H9 (cell line): ENCODE data around the gene DLL3. TPM values are rescaled to one million over a fixed set of nuclear protein-coding genes. Genes with fewer than 3 reads are reported as not detected.

Source experiments
- DNase-seq: peaks from one replicate; pipeline ENCODE4 v3.0.0-alpha.2; 2017
- H2AFZ ChIP-seq: one replicate; pipeline ENCODE4 v1.6.1; 2013; ENCODE audit warnings: mild to moderate bottlenecking, low read length, control low read depth, moderate library complexity
- H2AK5ac ChIP-seq: 2 replicates; pipeline ENCODE4 v1.6.1; 2013; ENCODE audit warnings: low read length, control low read depth, mixed read lengths; ENCODE audit not compliant: insufficient read length
- H2BK120ac ChIP-seq: one replicate; pipeline ENCODE4 v1.6.1; 2013; ENCODE audit warnings: low read depth, mild to moderate bottlenecking, low read length, control low read depth, inconsistent platforms; ENCODE audit not compliant: poor library complexity, severe bottlenecking
- H2BK12ac ChIP-seq: 2 replicates; pipeline ENCODE4 v1.6.1; 2013; ENCODE audit warnings: low read length, control low read depth, mixed read lengths, low read depth; ENCODE audit not compliant: insufficient read length
- H2BK15ac ChIP-seq: 2 replicates; pipeline ENCODE4 v1.6.1; 2013; ENCODE audit warnings: low read depth, low read length, control low read depth
- H2BK20ac ChIP-seq: one replicate; pipeline ENCODE4 v1.6.1; 2013; ENCODE audit warnings: low read depth, mild to moderate bottlenecking, low read length, control low read depth, inconsistent platforms; ENCODE audit not compliant: poor library complexity, severe bottlenecking
- H2BK5ac ChIP-seq: 2 replicates; pipeline ENCODE4 v1.6.1; 2013; ENCODE audit warnings: low read length, control low read depth, mixed read lengths; ENCODE audit not compliant: insufficient read length
- H3K14ac ChIP-seq: 2 replicates; pipeline ENCODE4 v1.6.1; 2013; ENCODE audit warnings: low read length, control low read depth; ENCODE audit not compliant: insufficient read depth
- H3K18ac ChIP-seq: 2 replicates; pipeline ENCODE4 v1.6.1; 2013; ENCODE audit warnings: low read depth, mild to moderate bottlenecking, mixed read lengths, low read length, control low read depth; ENCODE audit not compliant: insufficient read length
- H3K23ac ChIP-seq: 2 replicates; pipeline ENCODE4 v1.6.1; 2013; ENCODE audit warnings: low read length, control low read depth, mixed read lengths, low read depth; ENCODE audit not compliant: insufficient read length
- H3K23me2 ChIP-seq: 2 replicates; pipeline ENCODE4 v1.6.1; 2013; ENCODE audit warnings: low read depth, mild to moderate bottlenecking, mixed read lengths, low read length, control low read depth; ENCODE audit not compliant: insufficient read length, poor library complexity, severe bottlenecking
- H3K27ac ChIP-seq: 2 replicates; pipeline ENCODE4 v1.5.1; 2013; ENCODE audit warnings: low read length, control low read depth, mixed read lengths, low read depth; ENCODE audit not compliant: insufficient read length
- H3K27me3 ChIP-seq: 2 replicates; pipeline ENCODE4 v1.6.1; 2013; ENCODE audit warnings: low read length, control low read depth, inconsistent platforms; ENCODE audit not compliant: insufficient read depth
- H3K4ac ChIP-seq: 2 replicates; pipeline ENCODE4 v1.6.1; 2013; ENCODE audit warnings: low read depth, mild to moderate bottlenecking, control low read depth, inconsistent platforms, low read length, moderate library complexity
- H3K4me1 ChIP-seq: 2 replicates; pipeline ENCODE4 v1.6.1; 2013; ENCODE audit warnings: low read length, control low read depth, inconsistent platforms; ENCODE audit not compliant: insufficient read depth
- H3K4me2 ChIP-seq: 2 replicates; pipeline ENCODE4 v1.6.1; 2013; ENCODE audit warnings: low read length, control low read depth, mixed read lengths; ENCODE audit not compliant: insufficient read length, insufficient read depth
- H3K56ac ChIP-seq: 2 replicates; pipeline ENCODE4 v1.6.1; 2013; ENCODE audit warnings: low read depth, mild to moderate bottlenecking, mixed read lengths, low read length, control low read depth; ENCODE audit not compliant: insufficient read length
- H3K79me1 ChIP-seq: 2 replicates; pipeline ENCODE4 v1.6.1; 2013; ENCODE audit warnings: low read depth, mild to moderate bottlenecking, moderate library complexity, low read length, control low read depth, inconsistent platforms; ENCODE audit not compliant: insufficient read depth, poor library complexity, severe bottlenecking
- H3K79me2 ChIP-seq: 2 replicates; pipeline ENCODE4 v1.6.1; 2013; ENCODE audit warnings: low read length, control low read depth, inconsistent platforms; ENCODE audit not compliant: insufficient read depth
- H3K9ac ChIP-seq: 2 replicates; pipeline ENCODE4 v1.6.1; 2013; ENCODE audit warnings: low read length, control low read depth, mixed read lengths; ENCODE audit not compliant: insufficient read length; ENCODE audit errors: extremely low read depth
- H3K9me3 ChIP-seq: one replicate; pipeline ENCODE4 v1.6.1; 2013; ENCODE audit warnings: low read depth, low read length, inconsistent platforms; ENCODE audit not compliant: control insufficient read depth
- H3T11ph ChIP-seq: one replicate; pipeline ENCODE4 v1.6.1; 2013; ENCODE audit warnings: mild to moderate bottlenecking, low read length, control low read depth, inconsistent platforms
- H4K20me1 ChIP-seq: one replicate; pipeline ENCODE4 v1.6.1; 2013; ENCODE audit not compliant: control insufficient read depth, insufficient read length, insufficient read depth
- H4K5ac ChIP-seq: 2 replicates; pipeline ENCODE4 v1.6.1; 2013; ENCODE audit warnings: low read depth, mild to moderate bottlenecking, mixed read lengths, low read length, control low read depth; ENCODE audit not compliant: insufficient read length
- H4K8ac ChIP-seq: replicated peaks from 2 replicates; pipeline ENCODE4 v1.6.1; 2013; ENCODE audit warnings: low read length, control low read depth, mixed read lengths, low read depth; ENCODE audit not compliant: insufficient read length
- H4K91ac ChIP-seq: 2 replicates; pipeline ENCODE4 v1.6.1; 2013; ENCODE audit warnings: low read depth, mild to moderate bottlenecking, moderate library complexity, mixed read lengths, low read length, control low read depth; ENCODE audit not compliant: insufficient read length
- H3K27ac Mint-ChIP-seq, 3 experiments: 2 replicates in 2 of 3; 3 replicates in 1 of 3; pipeline ENCODE4 v1.8.0; 2020 to 2021; ENCODE audit warnings: mixed read lengths in 3 of 3, mild to moderate bottlenecking in 1 of 3, moderate library complexity in 1 of 3
- H3K27me3 Mint-ChIP-seq: 2 replicates; pipeline ENCODE4 v1.8.0; 2021; ENCODE audit warnings: low read depth, mild to moderate bottlenecking, moderate library complexity, mixed read lengths
- H3K36me3 Mint-ChIP-seq, 3 experiments: 2 replicates in 2 of 3; 3 replicates in 1 of 3; pipeline ENCODE4 v1.8.0; 2020 to 2021; ENCODE audit warnings: low read depth in 3 of 3, mixed read lengths in 3 of 3; ENCODE audit not compliant: insufficient read depth in 1 of 3
- H3K4me1 Mint-ChIP-seq, 2 experiments: 2 replicates each; pipeline ENCODE4 v1.8.0; 2020; ENCODE audit warnings: mixed read lengths in 2 of 2
- H3K4me3 Mint-ChIP-seq, 2 experiments: 2 replicates in 1 of 2; 3 replicates in 1 of 2; pipeline ENCODE4 v1.8.0; 2020 to 2021; ENCODE audit warnings: mild to moderate bottlenecking in 2 of 2, mixed read lengths in 2 of 2, moderate library complexity in 1 of 2
- H3K9me3 Mint-ChIP-seq, 2 experiments: 2 replicates in 1 of 2; 3 replicates in 1 of 2; pipeline ENCODE4 v1.8.0; 2020; ENCODE audit warnings: mild to moderate bottlenecking in 2 of 2, mixed read lengths in 2 of 2, moderate library complexity in 1 of 2
- CTCF ChIP-seq: fragments of 200-600 bp; sonication (generic); conservative IDR thresholded peaks from 3 replicates; pipeline ENCODE4 v1.8.0; 2021; ENCODE audit warnings: antibody characterized with exemption, mild to moderate bottlenecking
- WGBS: extraction: QIAGEN DNeasy Blood & Tissue Kit; methylation state at CpG from one replicate; pipeline ENCODE4 v1.1.7; 2013; ENCODE audit warnings: missing lambda C conversion rate, low lambda C conversion rate, mixed read lengths; ENCODE audit not compliant: insufficient read length; ENCODE audit errors: extremely low coverage; 5-methylcytosine and 5-hydroxymethylcytosine counted together
- total RNA-seq: library from RNA; stranded (reverse); gene quantifications from 2 replicates; pipeline ENCODE4 v1.2.1, GENCODE V29; 2021

Gene DLL3
- total RNA-seq, 1 experiment from 2014 or later = 2.5 TPM

GRCh38 chr19:39480337-39481228 is 18.2 kb upstream of the DLL3 start, which contains the start of gene TIMM50:
Gene TIMM50, plus strand, starts transcription at chr19:39480838. Its CDS starts 16 bp downstream, at chr19:39480854.
- DNase-seq = peak; percentile 99
- no CpG with 5 or more reads among the region's 62 CpGs for WGBS
- peaks cover 17 to 21% of the 10 kb centered on the region in 2 experiments for H3K4me1 Mint-ChIP-seq

More at GRCh38 chr19:39480337-39481228, 18.2 kb upstream of the DLL3 start, which contains the start of gene TIMM50:
- H4K5ac ChIP-seq = no peak within 1 kb of the TSS
- H3K9me3 ChIP-seq = no peaks in the 10 kb centered on the region
- H2BK12ac ChIP-seq = no peak within 1 kb of the TSS
- H3K79me2 ChIP-seq = peaks cover 12% of the 10 kb centered on the region
- H3K18ac ChIP-seq = peak within 1 kb of the TSS; percentile 69
- peak within 1 kb of the TSS; percentile 45 for H3K4ac ChIP-seq
- no peak within 1 kb of the TSS for H2AFZ ChIP-seq
- H2BK120ac ChIP-seq = no peak within 1 kb of the TSS
- peak within 1 kb of the TSS; percentile 79 for H3K9ac ChIP-seq
- no peak for TF ChIP-seq CTCF
- H3K4me1 ChIP-seq = no peaks in the 10 kb centered on the region
- no peaks in the 10 kb centered on the region for H3K27me3 ChIP-seq
- no peak within 1 kb of the TSS for H2BK20ac ChIP-seq
- no peak within 1 kb of the TSS for H4K91ac ChIP-seq
- no peaks in the 10 kb centered on the region for H3K27me3 Mint-ChIP-seq
- peaks cover 10% of the 10 kb centered on the region for H3K23me2 ChIP-seq
- no peak within 1 kb of the TSS for H2AK5ac ChIP-seq
- 0 out of 2 replicates have a peak within 1 kb of the TSS, but pooled peaks have one; percentile 49 for H2BK15ac ChIP-seq
- no peak within 1 kb of the TSS for H3K56ac ChIP-seq
- H4K8ac ChIP-seq = no peak within 1 kb of the TSS
- no peaks in the 10 kb centered on the region for H4K20me1 ChIP-seq
- H2BK5ac ChIP-seq = peak within 1 kb of the TSS; percentile 49
- H3T11ph ChIP-seq = no peak within 1 kb of the TSS
- H3K4me2 ChIP-seq = peak within 1 kb of the TSS; percentile 98
- peak within 1 kb of the TSS; percentile 26 for H3K27ac ChIP-seq
- H3K79me1 ChIP-seq = peaks cover 12% of the 10 kb centered on the region
- H3K14ac ChIP-seq = peak within 1 kb of the TSS; percentile 74
- no peak within 1 kb of the TSS for H3K23ac ChIP-seq
- peaks cover 26 to 56% (median 51%) of the 10 kb centered on the region in 3 experiments; a peak in 6 of 7 replicates for H3K36me3 Mint-ChIP-seq
- peak within 1 kb of the TSS; percentile 95 to 97 for H3K4me3 Mint-ChIP-seq
- H3K27ac Mint-ChIP-seq = peak within 1 kb of the TSS; percentile 88 to 99 (median 97)
- no peaks in the 10 kb centered on the region; a peak in 1 of 5 replicates for H3K9me3 Mint-ChIP-seq
